Transverse colon (tissue), 4 donors: Measurements from ENCODE around the gene ZNF770. TPM values are rescaled to one million over a fixed set of nuclear protein-coding genes. Genes with fewer than 3 reads are reported as not detected.
"Not testable (repeated sequence)": the region's sequence is repeated elsewhere in the genome, so short reads cannot be mapped to it uniquely, and the experiment has no call there.

Experiments
- DNase-seq: peaks from one replicate; pipeline ENCODE4 v3.0.0-alpha.2; 2019
- H3K27ac ChIP-seq, 4 donors: fragments of 200-600 bp; sonication (generic); 2 replicates each; pipeline ENCODE4 v1.5.1; 2016 to 2018; ENCODE audit warnings: inconsistent platforms in 4 of 4
- H3K27me3 ChIP-seq: fragments of 200-600 bp; sonication (generic); 2 replicates; pipeline ENCODE4 v1.5.1; 2017; ENCODE audit warnings: inconsistent platforms
- H3K36me3 ChIP-seq, 4 donors: fragments of 200-600 bp; sonication (generic); 2 replicates each; pipeline ENCODE4 v1.5.1; 2017 to 2019; ENCODE audit warnings: inconsistent platforms in 4 of 4
- H3K4me1 ChIP-seq, 4 donors: fragments of 200-600 bp; sonication (generic); 2 replicates each; pipeline ENCODE4 v1.5.1; 2017 to 2020; ENCODE audit warnings: inconsistent platforms in 4 of 4
- H3K4me3 ChIP-seq, 4 donors: fragments of 200-600 bp; sonication (generic); 1 replicate in 1 of 4; 2 replicates in 3 of 4; pipeline versions ENCODE4 v1.5.1 to v1.6.1; 2017 to 2019; ENCODE audit warnings: inconsistent platforms in 4 of 4
- H3K9me3 ChIP-seq, 2 donors: fragments of 200-600 bp; sonication (generic); 2 replicates each; pipeline ENCODE4 v1.5.1; 2017 to 2019; ENCODE audit warnings: inconsistent platforms in 2 of 2
- CTCF ChIP-seq, 5 experiments: fragments of 200-600 bp in 3 of 5; fragments of 450-650 bp in 2 of 5; sonication (generic) in 3 of 5; IDR thresholded peaks; 1 replicate in 2 of 5; 2 replicates in 3 of 5; pipeline ENCODE4 v1.5.1; 2016 to 2017; ENCODE audit warnings: antibody characterized with exemption in 5 of 5, inconsistent platforms in 3 of 5, mild to moderate bottlenecking in 2 of 5, moderate library complexity in 1 of 5
- EP300 ChIP-seq: sonication (generic); formaldehyde crosslinking; IDR thresholded peaks from one replicate; pipeline ENCODE4 v1.6.1; 2017; ENCODE audit warnings: antibody characterized with exemption, low read depth
- POLR2A ChIP-seq: fragments of 450-650 bp; IDR thresholded peaks from one replicate; pipeline ENCODE4 v1.6.1; 2016; ENCODE audit warnings: antibody characterized with exemption, mild to moderate bottlenecking, moderate library complexity
- POLR2AphosphoS5 ChIP-seq, 3 donors: sonication (generic); formaldehyde crosslinking; IDR thresholded peaks; one replicate each; pipeline ENCODE4 v1.6.1; 2016; ENCODE audit warnings: antibody characterized with exemption in 3 of 3
- WGBS, 2 donors: methylation state at CpG; one replicate each; pipeline ENCODE4 v1.1.5; 2018; ENCODE audit warnings: low coverage in 1 of 2; 5-methylcytosine and 5-hydroxymethylcytosine counted together
- in situ Hi-C, 4 donors: fragments of 200-750 bp; cut with MboI; loops; one replicate each; pipeline versions ENCODE4 v1.15.0 to v1.15.1; 2017; ENCODE audit warnings: low sequenced_read_pairs in 3 of 4, low pct_ligation_motif_present in 1 of 4, low pct_unique_long_range_greater_than_20kb in 1 of 4
- intact Hi-C: fragments of 100-400 bp; cut with DNase I; formaldehyde crosslinking; loops from one replicate; pipeline ENCODE4 v1.15.1; 2023; ENCODE audit warnings: low total_unique reads
- total RNA-seq, 4 donors: library from RNA; depleted of rRNA; stranded (reverse); fragments of >200 nt; gene quantifications; one replicate each; pipeline ENCODE4 v1.1.0, GENCODE V29; 2016

ZNF770 gene
- total RNA-seq, 4 donors from 2014 or later = 4.2 to 19.2 (median 11.3) TPM

- Histone ChIP-seq H3K4me3 (no peak overlapping the region), H3K27ac (no peak overlapping the region), H3K36me3 (peaks cover 0 to 77% (median 25%) of the 10 kb centered on the region in 4 donors), H3K9me3 (no peaks in the 10 kb centered on the region), H3K4me1 (no peaks in the 10 kb centered on the region), H3K27me3 (no peaks in the 10 kb centered on the region)
- DNase-seq = no peak
- intact Hi-C loops (no loop called here), in situ Hi-C loops (loop anchor here in 1 of 4 donors (10.0 kb wide), 1 partner anchor 56 kb away; no protein-coding TSS in a partner anchor)
- WGBS, 2 donors = 100% methylated on average over 2 of the region's 2 CpGs
- TF ChIP-seq EP300 (no peak), CTCF (IDR thresholded peaks at IDR 0.05) (no peak), POLR2AphosphoS5 (IDR thresholded peaks at IDR 0.05) (no peak), POLR2A (no peak)
Measured at GRCh38 chr15:34941185-34941698, 46.8 kb downstream of the ZNF770 start.

- 91% methylated on average over 3 of the region's 3 CpGs; no CpG with 5 or more reads in 1 of the 2 donors for WGBS, 2 donors
- H3K9me3 ChIP-seq = no peaks in the 10 kb centered on the region
Measured at GRCh38 chr15:34933432-34933975, 54.6 kb downstream of the ZNF770 start.

GRCh38 chr15:34928349-34928748, 59.7 kb downstream of the ZNF770 start:
- H3K4me3 ChIP-seq, H3K27me3 ChIP-seq, H3K9me3 ChIP-seq, H3K27ac ChIP-seq, H3K4me1 ChIP-seq, DNase-seq: not testable (repeated sequence)
- 93 to 96% methylated on average over 6 of the region's 6 CpGs for WGBS, 2 donors
- peaks cover 0 to 59% (median 26%) of the 10 kb centered on the region in 4 donors for H3K36me3 ChIP-seq
- in situ Hi-C loops = loop anchor here in 1 of 4 donors (10.0 kb wide), 1 partner anchor 304 kb away; no protein-coding TSS in a partner anchor
- intact Hi-C loops = loop anchor here (10.0 kb wide), 1 partner anchor 314 kb away; no protein-coding TSS in a partner anchor

More at GRCh38 chr15:34933432-34933975, 54.6 kb downstream of the ZNF770 start:
- H3K27me3 ChIP-seq = no peaks in the 10 kb centered on the region
- in situ Hi-C loops (no loop called here), intact Hi-C loops (no loop called here)
- H3K4me1 ChIP-seq = no peaks in the 10 kb centered on the region
- H3K27ac ChIP-seq = no peak overlapping the region
- no peak for DNase-seq
- TF ChIP-seq POLR2AphosphoS5 (IDR thresholded peaks at IDR 0.05) = no peak
- no peak for TF ChIP-seq EP300
- no peak for TF ChIP-seq CTCF (IDR thresholded peaks at IDR 0.05)
- TF ChIP-seq POLR2A = no peak
- no peak overlapping the region for H3K4me3 ChIP-seq
- peaks cover 0 to 66% (median 29%) of the 10 kb centered on the region in 4 donors for H3K36me3 ChIP-seq

Other genes with a start within 250 kb of the ZNF770 start
- not detected for gene GJD2, start 233.3 kb downstream of the ZNF770 start, total RNA-seq
- 1 to 10 TPM in 1 of 4 donors, under 1 TPM in 1, not detected in 2; 0.41 to 3.4 TPM for gene ACTC1, start 192.7 kb downstream of the ZNF770 start, total RNA-seq
- 10 to 100 TPM; 13.8 to 25.7 (median 23.5) TPM for gene AQR, start 18.5 kb downstream of the ZNF770 start, total RNA-seq
- gene NANOGP8, start 97.0 kb upstream of the ZNF770 start, total RNA-seq = 1 to 10 TPM in 2 of 4 donors, under 1 TPM in 1, not detected in 1; 0.96 to 5.2 (median 1.1) TPM